GM12878 (cell line): ENCODE data around the gene MAD1L1. TPM values are rescaled to one million over a fixed set of nuclear protein-coding genes. Genes with fewer than 3 reads are reported as not detected.

ENCODE experiments used
- ATAC-seq: fragments of 200-7000 bp; cut with Tn5 transposase; 3 replicates; pipeline ENCODE4 v1.9.1; 2020; ENCODE audit warnings: mild to moderate bottlenecking, moderate library complexity
- BruUV-seq: library from RNA; stranded (reverse); fragments of 400-500 nt; replicated peaks from 2 replicates; lab custom pipeline; 2021; lab: Mats Ljungman, UMichigan
- CTCF ChIA-PET: fragments of 300-600 bp; sonication (Branson Sonifier 250); formaldehyde crosslinking; extraction: SDS; loops from one replicate; lab custom pipeline; 2021; ENCODE audit warnings: inconsistent platforms; lab: Yijun Ruan, JAX
- POLR2A ChIA-PET: fragments of 350-600 bp; formaldehyde crosslinking; extraction: SDS; loops from one replicate; lab custom pipeline; 2021; ENCODE audit warnings: inconsistent platforms; lab: Charles Lee
- RAD21 ChIA-PET: fragments of 300-600 bp; sonication (Branson Sonifier 250); formaldehyde crosslinking; loops from one replicate; lab custom pipeline; 2023; ENCODE audit warnings: antibody characterized with exemption; ENCODE audit not compliant: unreplicated experiment; lab: Charles Lee
- SMC1A ChIA-PET: fragments of 300-600 bp; sonication (Branson Sonifier 250); formaldehyde crosslinking; loops from one replicate; lab custom pipeline; 2023; ENCODE audit not compliant: unreplicated experiment, uncharacterized antibody; lab: Charles Lee
- DNase-seq: peaks from one replicate; pipeline ENCODE4 v3.0.0-alpha.2; 2011; ENCODE audit warnings: low read depth, low spot score
- FAIRE-seq: peaks from 3 replicates; lab custom pipeline; 2011; peaks lifted over from hg19 to GRCh38; lab: Jason Lieb, UNC
- H2AFZ ChIP-seq: 2 replicates; pipeline ENCODE4 v1.6.0; 2011; ENCODE audit warnings: low read depth, low read length, control low read depth; ENCODE audit not compliant: control insufficient read depth
- H3K27ac ChIP-seq: 2 replicates; pipeline ENCODE4 v1.5.1; 2011; ENCODE audit warnings: control low read depth; ENCODE audit not compliant: control insufficient read depth, insufficient read depth
- H3K27me3 ChIP-seq, 2 experiments: replicated peaks in 1 of 2; 2 replicates each; pipeline versions ENCODE4 v1.6.0 to v1.6.1; 2011; ENCODE audit warnings: low read length in 1 of 2; ENCODE audit not compliant: control insufficient read depth in 2 of 2, insufficient read depth in 2 of 2
- H3K36me3 ChIP-seq, 2 experiments: 2 replicates each; pipeline ENCODE4 v1.5.1; 2011; ENCODE audit warnings: low read length in 1 of 2; ENCODE audit not compliant: control insufficient read depth in 2 of 2, insufficient read depth in 2 of 2
- H3K4me1 ChIP-seq: 2 replicates; pipeline ENCODE4 v1.6.1; 2011; ENCODE audit warnings: mild to moderate bottlenecking, low read length, moderate library complexity, mixed read lengths; ENCODE audit not compliant: control insufficient read depth, insufficient read depth
- H3K4me2 ChIP-seq: 2 replicates; pipeline ENCODE4 v1.6.0; 2011; ENCODE audit warnings: control low read depth; ENCODE audit not compliant: control insufficient read depth, insufficient read depth
- H3K4me3 ChIP-seq: fragments of 200-600 bp; sonication (generic); 2 replicates; pipeline ENCODE4 v1.5.1; 2016
- H3K79me2 ChIP-seq: 2 replicates; pipeline ENCODE4 v1.6.0; 2011; ENCODE audit warnings: low read length; ENCODE audit not compliant: control insufficient read depth, insufficient read depth
- H3K9ac ChIP-seq: 2 replicates; pipeline ENCODE4 v1.8.0; 2011; ENCODE audit warnings: low read length, control low read depth, mixed read lengths; ENCODE audit not compliant: control insufficient read depth, insufficient read depth
- H3K9me3 ChIP-seq: replicated peaks from 3 replicates; pipeline ENCODE4 v1.5.1; 2011; ENCODE audit warnings: mild to moderate bottlenecking, low read length; ENCODE audit not compliant: control insufficient read depth, insufficient read depth
- H4K20me1 ChIP-seq: 2 replicates; pipeline ENCODE4 v1.6.0; 2011; ENCODE audit not compliant: control insufficient read depth, insufficient read depth
- DPF2 ChIP-seq: fragments of 450-650 bp; IDR thresholded peaks from 2 replicates; pipeline ENCODE4 v1.6.1; 2017; ENCODE audit warnings: mild to moderate bottlenecking
- PAX8 ChIP-seq: fragments of 450-650 bp; IDR thresholded peaks from 2 replicates; pipeline ENCODE4 v1.6.1; 2017; ENCODE audit warnings: mild to moderate bottlenecking, moderate library complexity
- SMARCA5 ChIP-seq: fragments of 450-650 bp; IDR thresholded peaks from 2 replicates; pipeline ENCODE4 v1.6.1; 2017; ENCODE audit warnings: mild to moderate bottlenecking
- ZNF274 ChIP-seq: IDR thresholded peaks from one replicate; pipeline ENCODE4 v1.8.0; 2011; ENCODE audit not compliant: insufficient read length, insufficient read depth
- WGBS: methylation state at CpG from one replicate; pipeline ENCODE4 v1.1.6; 2016; ENCODE audit warnings: low lambda C conversion rate; ENCODE audit not compliant: insufficient replicate concordance, insufficient coverage; ENCODE audit errors: missing lambda C conversion rate; 5-methylcytosine and 5-hydroxymethylcytosine counted together
- in situ Hi-C: fragments of 300-500 bp; cut with MboI; formaldehyde crosslinking; loops from 9 replicates; pipeline ENCODE4 v1.14.3; 2018; ENCODE audit warnings: mixed read lengths
- intact Hi-C: fragments of 100-400 bp; cut with micrococcal nuclease; formaldehyde crosslinking; loops from one replicate; pipeline ENCODE4 v1.14.2; 2022; ENCODE audit not compliant: unreplicated experiment
- polyA plus RNA-seq, 11 experiments: library from polyadenylated mRNA; depleted of rRNA in 4 of 11; unstranded in 6 of 11; stranded (reverse) in 5 of 11; fragments of >200 nt; fragmentation: Nextera tagmentation in 4 of 11; fragmentation: Illumina TruSeq in 1 of 11; extraction: Ambion mirVana in 4 of 11; extraction: Trizol in 1 of 11; gene quantifications; 1 replicate in 1 of 11; 2 replicates in 10 of 11; pipeline versions ENCODE4 v1.2.1 to v1.2.3, GENCODE V29; 2011 to 2016; ENCODE audit warnings: inconsistent platforms in 2 of 11, missing spikeins in 2 of 11, low read depth in 1 of 11
- total RNA-seq, 4 experiments: library from RNA; depleted of rRNA in 3 of 4; stranded (reverse); fragments of >200 nt in 3 of 4; fragmentation: Illumina TruSeq in 1 of 4; extraction: Trizol in 1 of 4; gene quantifications; 2 replicates each; pipeline versions ENCODE4 v1.2.1 to v1.2.3, GENCODE V29; 2013 to 2021
- TF ChIP-seq, protein P1 (sequence below), 3 experiments: IDR thresholded peaks in 2 of 3; conservative IDR thresholded peaks in 1 of 3; 2 replicates each; pipeline ENCODE4 v1.5.1; 2011; ENCODE audit warnings: low read depth in 3 of 3, low read length in 3 of 3, mild to moderate bottlenecking in 3 of 3, control low read depth in 2 of 3, moderate library complexity in 2 of 3, inconsistent platforms in 1 of 3, mixed read lengths in 1 of 3; ENCODE audit not compliant: control insufficient read depth in 2 of 3, insufficient read depth in 1 of 3; ENCODE audit errors: extremely low read depth in 1 of 3
- TF ChIP-seq, protein P2 (sequence below): fragments of 150-350 bp; IDR thresholded peaks from 2 replicates; pipeline ENCODE4 v1.6.1; 2014; ENCODE audit warnings: mild to moderate bottlenecking, low read depth, low read length

MAD1L1 gene
- total and polyA plus RNA-seq, 10 of the 15 experiments (the other 5 are each of a cell fraction or from before 2014, with no cell fraction given), result 2.2 to 76.8 (median 38.3) TPM

DNA sequence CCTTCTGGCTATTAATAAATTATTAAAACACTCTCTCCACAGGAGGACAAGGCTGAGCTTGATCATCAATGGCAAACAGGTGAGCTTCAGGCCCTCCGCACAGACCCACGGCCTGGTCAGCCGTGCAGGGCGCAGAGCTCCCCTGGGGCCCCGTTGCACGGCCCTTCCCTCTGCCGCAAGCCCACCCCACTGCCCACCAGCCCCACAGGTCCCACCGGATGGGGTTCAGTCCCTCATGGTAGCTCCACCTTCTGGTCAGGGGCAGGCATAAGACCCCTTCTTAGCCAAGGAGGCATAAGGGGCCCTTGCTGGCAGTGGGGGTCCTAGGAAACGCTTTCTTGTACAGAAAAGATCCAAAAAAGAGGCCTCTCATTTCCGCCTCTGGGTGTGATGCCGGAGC is 84.6 kb downstream of the MAD1L1 start:
- H3K27ac ChIP-seq, result no peak overlapping the region
- no TSS peak for BruUV-seq
- H3K79me2 ChIP-seq, result no peaks in the 10 kb centered on the region
- H3K9ac ChIP-seq, result no peak overlapping the region
- WGBS, result 86% methylated on average over 10 of the region's 11 CpGs
- in situ Hi-C loops, result no loop called here
- no peak overlapping the region for H3K4me3 ChIP-seq
- ChIA-PET POLR2A (no interaction called here), SMC1A (no interaction called here), CTCF (interaction anchor here (0.7 kb wide), 1 partner anchor 418 kb away, joined by 3 read pairs; no protein-coding TSS in a partner anchor), RAD21 (no interaction called here)
- no peaks in the 10 kb centered on the region for H4K20me1 ChIP-seq
- no peak for ATAC-seq
- peaks cover 10 to 32% of the 10 kb centered on the region in 2 experiments; a peak in 3 of 4 replicates for H3K36me3 ChIP-seq
- H3K27me3 ChIP-seq, result no peaks in the 10 kb centered on the region
- intact Hi-C loops, result no loop called here
- no peak for TF ChIP-seq ZNF274
- TF ChIP-seq, protein P1, sequence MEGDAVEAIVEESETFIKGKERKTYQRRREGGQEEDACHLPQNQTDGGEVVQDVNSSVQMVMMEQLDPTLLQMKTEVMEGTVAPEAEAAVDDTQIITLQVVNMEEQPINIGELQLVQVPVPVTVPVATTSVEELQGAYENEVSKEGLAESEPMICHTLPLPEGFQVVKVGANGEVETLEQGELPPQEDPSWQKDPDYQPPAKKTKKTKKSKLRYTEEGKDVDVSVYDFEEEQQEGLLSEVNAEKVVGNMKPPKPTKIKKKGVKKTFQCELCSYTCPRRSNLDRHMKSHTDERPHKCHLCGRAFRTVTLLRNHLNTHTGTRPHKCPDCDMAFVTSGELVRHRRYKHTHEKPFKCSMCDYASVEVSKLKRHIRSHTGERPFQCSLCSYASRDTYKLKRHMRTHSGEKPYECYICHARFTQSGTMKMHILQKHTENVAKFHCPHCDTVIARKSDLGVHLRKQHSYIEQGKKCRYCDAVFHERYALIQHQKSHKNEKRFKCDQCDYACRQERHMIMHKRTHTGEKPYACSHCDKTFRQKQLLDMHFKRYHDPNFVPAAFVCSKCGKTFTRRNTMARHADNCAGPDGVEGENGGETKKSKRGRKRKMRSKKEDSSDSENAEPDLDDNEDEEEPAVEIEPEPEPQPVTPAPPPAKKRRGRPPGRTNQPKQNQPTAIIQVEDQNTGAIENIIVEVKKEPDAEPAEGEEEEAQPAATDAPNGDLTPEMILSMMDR (IDR thresholded peaks at IDR 0.05 in 2 of 3, conservative IDR thresholded peaks at IDR 0.05 in 1 of 3; ENCODE audit: control insufficient read depth in 2 of 3, extremely low read depth in 1 of 3, insufficient read depth in 1 of 3, low read depth in 3 of 3, low read length in 3 of 3), result 0 out of 6 replicates have a peak, but pooled peaks of 1 of the 3 experiments have one; percentile 5
- no peak for DNase-seq
- H3K9me3 ChIP-seq, result no peaks in the 10 kb centered on the region
- H3K4me1 ChIP-seq, result no peaks in the 10 kb centered on the region
- no peak overlapping the region for H3K4me2 ChIP-seq
- H2AFZ ChIP-seq, result no peak overlapping the region
- no peak for FAIRE-seq

DNA sequence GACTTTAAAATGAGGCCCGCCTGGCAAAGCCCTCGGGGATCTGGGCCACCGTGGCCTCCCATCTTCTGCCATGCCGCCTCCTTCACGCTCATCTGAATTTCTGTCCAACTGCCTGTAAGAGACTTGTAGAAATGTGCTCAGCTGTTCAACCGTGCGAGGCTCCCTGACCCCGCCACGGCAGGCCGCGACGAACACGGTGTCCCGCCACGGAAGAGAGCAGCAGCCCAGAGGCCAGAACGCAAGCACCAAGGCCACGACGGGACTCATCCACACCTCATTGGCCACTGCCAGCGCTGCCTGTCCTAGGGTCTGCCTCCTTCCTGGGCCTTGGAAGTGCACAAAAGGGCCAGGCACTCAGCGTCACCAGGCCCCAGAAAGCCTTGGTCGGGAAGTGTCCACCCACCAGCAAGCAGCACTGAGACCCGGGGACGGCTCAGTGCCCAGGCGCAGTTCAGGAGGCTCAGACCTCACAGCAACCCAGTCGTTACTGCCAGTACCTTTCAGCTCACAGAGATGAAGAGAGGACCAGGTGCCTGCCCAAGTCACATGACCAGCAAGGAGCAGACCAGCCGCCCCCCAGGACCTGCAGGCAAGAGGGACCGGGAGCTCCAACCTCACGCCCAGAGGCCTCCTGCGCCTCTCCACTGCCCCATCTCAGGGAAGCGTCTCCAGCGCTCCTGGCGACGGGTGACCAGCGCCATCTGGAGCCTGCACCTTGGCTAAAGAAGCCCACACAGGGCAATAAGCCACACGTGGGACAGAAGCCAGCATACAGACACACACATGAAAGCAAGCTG is 85.9 kb downstream of the MAD1L1 start:
- no peak for DNase-seq
- no peaks in the 10 kb centered on the region for H3K9me3 ChIP-seq
- H3K9ac ChIP-seq, result no peak overlapping the region
- ChIA-PET SMC1A (no interaction called here), RAD21 (no interaction called here), CTCF (no interaction called here), POLR2A (no interaction called here)
- intact Hi-C loops (no loop called here), in situ Hi-C loops (no loop called here)
- no TSS peak for BruUV-seq
- H3K27ac ChIP-seq, result no peak overlapping the region
- H3K36me3 ChIP-seq, result peaks cover 9 to 31% of the 10 kb centered on the region in 2 experiments; a peak in 3 of 4 replicates
- FAIRE-seq, result no peak
- no peaks in the 10 kb centered on the region for H3K79me2 ChIP-seq
- no peaks in the 10 kb centered on the region for H4K20me1 ChIP-seq
- no peak overlapping the region for H3K4me3 ChIP-seq
- H3K4me1 ChIP-seq, result no peaks in the 10 kb centered on the region
- H2AFZ ChIP-seq, result no peak overlapping the region
- no peaks in the 10 kb centered on the region for H3K27me3 ChIP-seq
- WGBS, result 98% methylated on average over 34 of the region's 35 CpGs
- TF ChIP-seq, protein P2, sequence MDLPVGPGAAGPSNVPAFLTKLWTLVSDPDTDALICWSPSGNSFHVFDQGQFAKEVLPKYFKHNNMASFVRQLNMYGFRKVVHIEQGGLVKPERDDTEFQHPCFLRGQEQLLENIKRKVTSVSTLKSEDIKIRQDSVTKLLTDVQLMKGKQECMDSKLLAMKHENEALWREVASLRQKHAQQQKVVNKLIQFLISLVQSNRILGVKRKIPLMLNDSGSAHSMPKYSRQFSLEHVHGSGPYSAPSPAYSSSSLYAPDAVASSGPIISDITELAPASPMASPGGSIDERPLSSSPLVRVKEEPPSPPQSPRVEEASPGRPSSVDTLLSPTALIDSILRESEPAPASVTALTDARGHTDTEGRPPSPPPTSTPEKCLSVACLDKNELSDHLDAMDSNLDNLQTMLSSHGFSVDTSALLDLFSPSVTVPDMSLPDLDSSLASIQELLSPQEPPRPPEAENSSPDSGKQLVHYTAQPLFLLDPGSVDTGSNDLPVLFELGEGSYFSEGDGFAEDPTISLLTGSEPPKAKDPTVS, result no peak
- no peak for TF ChIP-seq DPF2
- TF ChIP-seq SMARCA5, result no peak
- no peak for TF ChIP-seq PAX8
- no peak overlapping the region for H3K4me2 ChIP-seq
- ATAC-seq, result no peak
